HCT116 (cell line): Measurements from ENCODE around the gene PEG3. TPM values are rescaled to one million over a fixed set of nuclear protein-coding genes. Genes with fewer than 3 reads are reported as not detected.

Experiments
- ATAC-seq: fragments of 200-7000 bp; cut with Tn5 transposase; 2 replicates; pipeline ENCODE4 v1.9.1; 2020; ENCODE audit warnings: mild to moderate bottlenecking, moderate library complexity
- BruUV-seq: library from RNA; stranded (reverse); fragments of 400-500 nt; replicated peaks from 2 replicates; lab custom pipeline; 2021; lab: Mats Ljungman, UMichigan
- CTCF ChIA-PET: fragments of 300-600 bp; sonication (Branson Sonifier 250); formaldehyde crosslinking; loops from one replicate; lab custom pipeline; 2021; ENCODE audit warnings: antibody characterized with exemption; lab: Charles Lee
- POLR2A ChIA-PET: fragments of 300-600, 350-600 bp; sonication (Branson Sonifier 250); formaldehyde crosslinking; loops from one replicate; lab custom pipeline; 2021; ENCODE audit warnings: antibody characterized with exemption; lab: Charles Lee
- RAD21 ChIA-PET, 2 experiments: fragments of 300-600 bp; sonication (Branson Sonifier 250); formaldehyde crosslinking; loops; one replicate each; lab custom pipeline; 2023; ENCODE audit warnings: low total read pairs in 2 of 2; ENCODE audit not compliant: uncharacterized antibody in 2 of 2, unreplicated experiment in 2 of 2, low non-redundant PET in 1 of 2; lab: Charles Lee
- DNase-seq: peaks from one replicate; pipeline ENCODE4 v3.0.0-alpha.2; 2010; ENCODE audit warnings: low read depth, low spot score
- H2AFZ ChIP-seq: fragments of 200-600 bp; shearing (Covaris generic), sonication (generic); 2 replicates; pipeline ENCODE4 v1.6.1; 2017; ENCODE audit warnings: low read depth, mixed run types, mixed read lengths, antibody characterized with exemption, low read length; ENCODE audit not compliant: poor library complexity, severe bottlenecking
- H3K27ac ChIP-seq: 2 replicates; pipeline ENCODE4 v1.5.1; 2012; ENCODE audit warnings: low read depth, low read length
- H3K27me3 ChIP-seq: fragments of 200-600 bp; sonication (generic); 2 replicates; pipeline ENCODE4 v1.6.1; 2016; ENCODE audit warnings: mixed run types, low read length, mixed read lengths; ENCODE audit not compliant: insufficient read depth
- H3K36me3 ChIP-seq, 2 experiments: fragments of 200-500 bp in 1 of 2; fragments of 200-600 bp in 1 of 2; sonication (Bioruptor generic) in 1 of 2; sonication (generic) in 1 of 2; 2 replicates each; pipeline versions ENCODE4 v1.5.1 to v1.6.1; 2014 to 2016; ENCODE audit warnings: low read length in 2 of 2, inconsistent platforms in 1 of 2, mixed read lengths in 1 of 2, mixed run types in 1 of 2; ENCODE audit not compliant: insufficient read depth in 2 of 2, control insufficient read depth in 1 of 2
- H3K4me1 ChIP-seq, 2 experiments: fragments of 200-600 bp in 1 of 2; sonication (generic) in 1 of 2; 2 replicates each; pipeline versions ENCODE4 v1.5.1 to v1.6.1; 2012 to 2017; ENCODE audit warnings: low read length in 2 of 2, inconsistent platforms in 1 of 2, mild to moderate bottlenecking in 1 of 2, mixed read lengths in 1 of 2, mixed run types in 1 of 2, moderate library complexity in 1 of 2; ENCODE audit not compliant: insufficient read depth in 2 of 2, control insufficient read depth in 1 of 2
- H3K4me2 ChIP-seq: fragments of 200-600 bp; sonication (generic); 2 replicates; pipeline ENCODE4 v1.6.1; 2017; ENCODE audit warnings: mixed run types, low read length, mixed read lengths
- H3K4me3 ChIP-seq, 2 experiments: fragments of 200-600 bp in 1 of 2; sonication (generic) in 1 of 2; replicated peaks in 1 of 2; 2 replicates each; pipeline ENCODE4 v1.5.1; 2011 to 2016; ENCODE audit warnings: low read length in 2 of 2, control low read depth in 1 of 2, low read depth in 1 of 2, mild to moderate bottlenecking in 1 of 2, mixed read lengths in 1 of 2, mixed run types in 1 of 2
- H3K79me2 ChIP-seq: fragments of 200-600 bp; sonication (generic); 2 replicates; pipeline ENCODE4 v1.6.1; 2017; ENCODE audit warnings: mild to moderate bottlenecking, mixed run types, low read length, moderate library complexity, mixed read lengths; ENCODE audit not compliant: insufficient read depth
- H3K9ac ChIP-seq: fragments of 200-600 bp; sonication (generic); 2 replicates; pipeline ENCODE4 v1.6.1; 2016; ENCODE audit warnings: low read length, mixed read lengths
- H3K9me2 ChIP-seq: fragments of 200-600 bp; sonication (generic), shearing (Covaris generic); 2 replicates; pipeline ENCODE4 v1.6.1; 2017; ENCODE audit warnings: mixed run types, mild to moderate bottlenecking, moderate library complexity; ENCODE audit not compliant: insufficient read depth
- H3K9me3 ChIP-seq, 2 experiments: fragments of 200-500 bp in 1 of 2; fragments of 200-600 bp in 1 of 2; sonication (Bioruptor generic) in 1 of 2; sonication (generic) in 1 of 2; 2 replicates each; pipeline ENCODE4 v1.6.1; 2014 to 2017; ENCODE audit warnings: low read length in 2 of 2, mixed read lengths in 2 of 2, inconsistent platforms in 1 of 2, low read depth in 1 of 2, mild to moderate bottlenecking in 1 of 2, mixed run types in 1 of 2, moderate library complexity in 1 of 2; ENCODE audit not compliant: control insufficient read depth in 1 of 2, insufficient read depth in 1 of 2
- H4K20me1 ChIP-seq: fragments of 200-600 bp; sonication (generic), shearing (Covaris generic); 2 replicates; pipeline ENCODE4 v1.6.1; 2017; ENCODE audit warnings: mixed run types, mild to moderate bottlenecking, moderate library complexity; ENCODE audit not compliant: insufficient read depth
- CBX3 ChIP-seq: IDR thresholded peaks from 2 replicates; pipeline ENCODE4 v1.6.1; 2012; ENCODE audit warnings: low read depth
- CEBPB ChIP-seq: IDR thresholded peaks from 2 replicates; pipeline ENCODE4 v1.6.1; 2012; ENCODE audit warnings: low read depth
- EGR1 ChIP-seq: IDR thresholded peaks from 2 replicates; pipeline ENCODE4 v1.6.1; 2012; ENCODE audit warnings: low read depth
- ELF1 ChIP-seq: IDR thresholded peaks from 2 replicates; pipeline ENCODE4 v1.6.1; 2012; ENCODE audit warnings: low read depth, borderline replicate concordance
- EZH2phosphoT487 ChIP-seq: fragments of 200-600 bp; IDR thresholded peaks from 2 replicates; pipeline ENCODE4 v1.6.1; 2018; ENCODE audit warnings: antibody characterized with exemption, borderline replicate concordance
- FOSL1 ChIP-seq: IDR thresholded peaks from 2 replicates; pipeline ENCODE4 v1.6.1; 2012; ENCODE audit warnings: low read depth
- JUND ChIP-seq: IDR thresholded peaks from 2 replicates; pipeline ENCODE4 v1.6.1; 2012
- POLR2A ChIP-seq: IDR thresholded peaks from 2 replicates; pipeline ENCODE4 v1.7.0; 2011; ENCODE audit warnings: borderline replicate concordance; ENCODE audit not compliant: insufficient read depth, insufficient read length; ENCODE audit errors: extremely low read depth
- RAD21 ChIP-seq: IDR thresholded peaks from 2 replicates; pipeline ENCODE4 v1.6.1; 2012; ENCODE audit warnings: low read depth, mild to moderate bottlenecking
- SIN3A ChIP-seq: IDR thresholded peaks from 2 replicates; pipeline ENCODE4 v1.6.1; 2012; ENCODE audit warnings: low read depth
- SRF ChIP-seq: IDR thresholded peaks from 2 replicates; pipeline ENCODE4 v1.6.1; 2012; ENCODE audit warnings: low read depth
- TCF7L2 ChIP-seq: IDR thresholded peaks from 2 replicates; pipeline ENCODE4 v1.7.0; 2011; ENCODE audit warnings: borderline replicate concordance, inconsistent platforms; ENCODE audit not compliant: insufficient read depth, insufficient read length; ENCODE audit errors: extremely low read depth
- YY1 ChIP-seq: IDR thresholded peaks from 2 replicates; pipeline ENCODE4 v1.6.1; 2011; ENCODE audit warnings: low read length, low read depth, moderate library complexity, mild to moderate bottlenecking; ENCODE audit not compliant: insufficient replicate concordance; ENCODE audit errors: extremely low read depth
- ZFX ChIP-seq: fragments of 450-650 bp; IDR thresholded peaks from 2 replicates; pipeline ENCODE4 v1.6.1; 2017
- ZNF274 ChIP-seq: fragments of 200-500 bp; sonication (Bioruptor generic); IDR thresholded peaks from 2 replicates; pipeline ENCODE4 v1.6.1; 2014; ENCODE audit warnings: mild to moderate bottlenecking, low read depth, low read length, inconsistent platforms
- intact Hi-C: fragments of 100-400 bp; cut with micrococcal nuclease; formaldehyde crosslinking; loops from 2 replicates; pipeline ENCODE4 v1.10.0; 2022
- total RNA-seq: library from RNA; stranded (reverse); gene quantifications from one replicate; pipeline ENCODE4 v1.2.1, GENCODE V29; 2021; ENCODE audit not compliant: unreplicated experiment
- TF ChIP-seq, protein P1 (sequence below): IDR thresholded peaks from 2 replicates; pipeline ENCODE4 v1.6.1; 2012
- TF ChIP-seq, protein P2 (sequence below), 3 experiments: fragments of 200-600 bp in 1 of 3; sonication (generic) in 1 of 3; IDR thresholded peaks in 2 of 3; conservative IDR thresholded peaks in 1 of 3; 2 replicates each; pipeline ENCODE4 v1.5.1; 2012 to 2017; ENCODE audit warnings: low read depth in 2 of 3, low read length in 2 of 3, antibody characterized with exemption in 1 of 3, borderline replicate concordance in 1 of 3, control low read depth in 1 of 3, mild to moderate bottlenecking in 1 of 3, mixed read lengths in 1 of 3, mixed run types in 1 of 3, moderate library complexity in 1 of 3; ENCODE audit not compliant: insufficient read depth in 1 of 3

The PEG3 gene
- total RNA-seq, 1 experiment from 2014 or later, result 0.34 TPM

GRCh38 chr19:56848166-56848565 is 7.6 kb upstream of the PEG3 start:
- Histone ChIP-seq H3K9me3 (peaks cover 12 to 31% of the 10 kb centered on the region in 2 experiments; a peak in 2 of 4 replicates), H3K36me3 (no peaks in the 10 kb centered on the region), H4K20me1 (no peaks in the 10 kb centered on the region), H3K4me1 (no peaks in the 10 kb centered on the region), H3K79me2 (no peaks in the 10 kb centered on the region), H3K4me2 (no peak overlapping the region), H2AFZ (no peak overlapping the region), H3K9ac (no peak overlapping the region), H3K4me3 (no peak overlapping the region), H3K9me2 (no peaks in the 10 kb centered on the region), H3K27ac (no peak overlapping the region), H3K27me3 (no peaks in the 10 kb centered on the region)
- intact Hi-C loops, result no loop called here
- ATAC-seq (no peak), DNase-seq (no peak)
- ChIA-PET POLR2A (no interaction called here), RAD21 (no interaction called here), CTCF (no interaction called here)
- no TSS peak for BruUV-seq
- TF ChIP-seq CBX3 (no peak), ZFX (no peak), SIN3A (no peak), SRF (no peak), YY1 (no peak), ZNF274 (no peak)
- TF ChIP-seq, protein P1, sequence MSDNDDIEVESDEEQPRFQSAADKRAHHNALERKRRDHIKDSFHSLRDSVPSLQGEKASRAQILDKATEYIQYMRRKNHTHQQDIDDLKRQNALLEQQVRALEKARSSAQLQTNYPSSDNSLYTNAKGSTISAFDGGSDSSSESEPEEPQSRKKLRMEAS, result no peak

- intact Hi-C loops, result no loop called here
- POLR2A ChIA-PET, result no interaction called here
- H3K4me1 ChIP-seq, result no peaks in the 10 kb centered on the region
- H3K9me2 ChIP-seq, result no peaks in the 10 kb centered on the region
- peaks cover 10 to 16% of the 10 kb centered on the region in 2 experiments; a peak in 2 of 4 replicates for H3K9me3 ChIP-seq
- H3K79me2 ChIP-seq, result no peaks in the 10 kb centered on the region
- ATAC-seq (no peak), DNase-seq (no peak)
- H3K9ac ChIP-seq, result no peak overlapping the region
- H4K20me1 ChIP-seq, result no peaks in the 10 kb centered on the region
- CTCF ChIA-PET, result no interaction called here
- H3K27me3 ChIP-seq, result no peaks in the 10 kb centered on the region
- no peak overlapping the region for H3K27ac ChIP-seq
- no peak overlapping the region for H2AFZ ChIP-seq
- no peak overlapping the region for H3K4me2 ChIP-seq
- H3K36me3 ChIP-seq, result no peaks in the 10 kb centered on the region
- BruUV-seq, result no TSS peak
- no peak overlapping the region for H3K4me3 ChIP-seq
- RAD21 ChIA-PET, result no interaction called here
- TF ChIP-seq EGR1, result no peak
- TF ChIP-seq FOSL1, result no peak
- TF ChIP-seq, protein P2, sequence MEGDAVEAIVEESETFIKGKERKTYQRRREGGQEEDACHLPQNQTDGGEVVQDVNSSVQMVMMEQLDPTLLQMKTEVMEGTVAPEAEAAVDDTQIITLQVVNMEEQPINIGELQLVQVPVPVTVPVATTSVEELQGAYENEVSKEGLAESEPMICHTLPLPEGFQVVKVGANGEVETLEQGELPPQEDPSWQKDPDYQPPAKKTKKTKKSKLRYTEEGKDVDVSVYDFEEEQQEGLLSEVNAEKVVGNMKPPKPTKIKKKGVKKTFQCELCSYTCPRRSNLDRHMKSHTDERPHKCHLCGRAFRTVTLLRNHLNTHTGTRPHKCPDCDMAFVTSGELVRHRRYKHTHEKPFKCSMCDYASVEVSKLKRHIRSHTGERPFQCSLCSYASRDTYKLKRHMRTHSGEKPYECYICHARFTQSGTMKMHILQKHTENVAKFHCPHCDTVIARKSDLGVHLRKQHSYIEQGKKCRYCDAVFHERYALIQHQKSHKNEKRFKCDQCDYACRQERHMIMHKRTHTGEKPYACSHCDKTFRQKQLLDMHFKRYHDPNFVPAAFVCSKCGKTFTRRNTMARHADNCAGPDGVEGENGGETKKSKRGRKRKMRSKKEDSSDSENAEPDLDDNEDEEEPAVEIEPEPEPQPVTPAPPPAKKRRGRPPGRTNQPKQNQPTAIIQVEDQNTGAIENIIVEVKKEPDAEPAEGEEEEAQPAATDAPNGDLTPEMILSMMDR (IDR thresholded peaks at IDR 0.05 in 2 of 3, conservative IDR thresholded peaks at IDR 0.05 in 1 of 3; ENCODE audit: borderline replicate concordance in 1 of 3, insufficient read depth in 1 of 3, low read depth in 2 of 3, low read length in 2 of 3), result no peak
- TF ChIP-seq, protein P1, result no peak
- TF ChIP-seq SRF, result no peak
- TF ChIP-seq TCF7L2, result no peak
- TF ChIP-seq RAD21, result no peak
- TF ChIP-seq JUND, result no peak
- TF ChIP-seq ELF1, result no peak
- TF ChIP-seq CEBPB, result no peak
- TF ChIP-seq POLR2A, result no peak
- no peak for TF ChIP-seq EZH2phosphoT487
- TF ChIP-seq CBX3, result no peak
- no peak for TF ChIP-seq SIN3A
These were observed 1.9 kb upstream of the PEG3 start for GRCh38 chr19:56842412-56842811.
